Measurements from ENCODE around the gene DERL3.
"Not testable (repeated sequence)": the region's sequence is repeated elsewhere in the genome, so short reads cannot be mapped to it uniquely, and the experiment has no call there.

DERL3 gene

DNA sequence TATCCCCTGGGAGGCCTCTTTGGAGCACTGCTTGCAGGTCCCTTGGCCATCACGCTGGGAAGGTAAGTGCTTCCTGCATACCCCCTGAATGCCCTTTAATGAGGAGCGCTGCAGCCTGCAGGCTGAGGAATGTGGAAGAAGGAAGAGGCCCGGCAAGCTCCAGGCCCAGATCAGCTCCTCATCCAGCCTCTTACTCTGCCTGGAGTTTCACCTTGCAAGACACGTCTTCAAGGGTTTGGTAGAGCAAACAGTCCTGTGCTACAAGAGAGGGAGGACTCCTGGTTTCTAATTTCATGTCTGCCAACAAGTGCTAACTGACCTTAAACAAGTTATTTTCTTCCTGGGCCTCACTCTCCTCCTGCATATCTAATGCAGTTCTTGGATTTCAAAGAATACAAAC, 29.8 kb upstream of the DERL3 start:
- TF ChIP-seq, protein P1, sequence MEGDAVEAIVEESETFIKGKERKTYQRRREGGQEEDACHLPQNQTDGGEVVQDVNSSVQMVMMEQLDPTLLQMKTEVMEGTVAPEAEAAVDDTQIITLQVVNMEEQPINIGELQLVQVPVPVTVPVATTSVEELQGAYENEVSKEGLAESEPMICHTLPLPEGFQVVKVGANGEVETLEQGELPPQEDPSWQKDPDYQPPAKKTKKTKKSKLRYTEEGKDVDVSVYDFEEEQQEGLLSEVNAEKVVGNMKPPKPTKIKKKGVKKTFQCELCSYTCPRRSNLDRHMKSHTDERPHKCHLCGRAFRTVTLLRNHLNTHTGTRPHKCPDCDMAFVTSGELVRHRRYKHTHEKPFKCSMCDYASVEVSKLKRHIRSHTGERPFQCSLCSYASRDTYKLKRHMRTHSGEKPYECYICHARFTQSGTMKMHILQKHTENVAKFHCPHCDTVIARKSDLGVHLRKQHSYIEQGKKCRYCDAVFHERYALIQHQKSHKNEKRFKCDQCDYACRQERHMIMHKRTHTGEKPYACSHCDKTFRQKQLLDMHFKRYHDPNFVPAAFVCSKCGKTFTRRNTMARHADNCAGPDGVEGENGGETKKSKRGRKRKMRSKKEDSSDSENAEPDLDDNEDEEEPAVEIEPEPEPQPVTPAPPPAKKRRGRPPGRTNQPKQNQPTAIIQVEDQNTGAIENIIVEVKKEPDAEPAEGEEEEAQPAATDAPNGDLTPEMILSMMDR (IDR thresholded peaks at IDR 0.05; ENCODE audit: low read depth, low read length), result no peak
- no peak for TF ChIP-seq EZH2phosphoT487 (IDR thresholded peaks at IDR 0.05; ENCODE audit: low read depth)
- H3K9ac ChIP-seq (ENCODE audit: low read length), result no peak overlapping the region
- H3K4me2 ChIP-seq (ENCODE audit: low read length), result no peak overlapping the region
- no peaks in the 10 kb centered on the region for H3K9me3 ChIP-seq (ENCODE audit: insufficient read depth, low read length)
- H3K27me3 ChIP-seq (ENCODE audit: low read depth, low read length), result no peaks in the 10 kb centered on the region
- no peak overlapping the region for H3K4me3 ChIP-seq (ENCODE audit: low read length)
- H3K27ac ChIP-seq (ENCODE audit: low read length), result no peak overlapping the region
- no peak overlapping the region for H2AFZ ChIP-seq (ENCODE audit: low read depth, low read length)
- H3K36me3 ChIP-seq (replicated peaks; ENCODE audit: low read depth, low read length), result no peaks in the 10 kb centered on the region
- no peaks in the 10 kb centered on the region for H3K79me2 ChIP-seq (ENCODE audit: low read length)
- no peaks in the 10 kb centered on the region for H3K4me1 ChIP-seq (ENCODE audit: low read length)
- no peaks in the 10 kb centered on the region for H4K20me1 ChIP-seq (ENCODE audit: insufficient read depth, low read length)

DNA sequence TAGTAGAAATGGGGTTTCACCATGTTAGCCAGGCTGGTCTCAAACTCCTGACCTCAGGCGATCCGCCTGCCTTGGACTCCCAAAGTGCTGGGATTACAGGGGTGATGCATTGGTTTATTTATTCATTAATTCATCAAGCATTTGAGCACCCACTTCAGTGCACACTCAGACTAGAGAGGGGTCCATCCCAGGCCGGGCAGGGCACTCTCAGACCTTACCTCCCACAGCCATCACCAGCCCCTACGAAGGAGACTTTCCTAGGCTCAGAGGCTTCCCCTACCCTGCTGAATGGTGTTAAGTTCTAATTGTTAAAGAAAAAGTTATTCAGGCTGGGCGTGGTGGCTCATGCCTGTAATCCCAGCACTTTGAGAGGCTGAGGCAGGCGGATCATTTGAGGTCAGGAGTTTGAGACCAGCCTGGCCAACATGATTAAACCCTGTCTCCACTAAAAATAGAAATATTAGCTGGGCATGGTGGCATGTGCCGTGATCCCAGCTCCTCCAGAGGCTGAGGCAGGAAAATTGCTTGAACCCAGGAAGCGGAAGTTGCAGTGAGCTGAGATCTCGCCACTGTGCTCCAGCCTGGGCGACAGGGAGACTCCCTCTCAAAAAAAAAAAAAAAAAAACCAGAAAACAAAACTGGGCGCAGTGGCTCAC, 25.8 kb upstream of the DERL3 start:
- not testable (repeated sequence) for H3K9me3 ChIP-seq (ENCODE audit: insufficient read depth, low read length); H3K79me2 ChIP-seq (ENCODE audit: low read length); H4K20me1 ChIP-seq (ENCODE audit: insufficient read depth, low read length); H3K27me3 ChIP-seq (ENCODE audit: low read depth, low read length); H3K4me3 ChIP-seq (ENCODE audit: low read length); H2AFZ ChIP-seq (ENCODE audit: low read depth, low read length); H3K4me2 ChIP-seq (ENCODE audit: low read length); H3K9ac ChIP-seq (ENCODE audit: low read length); H3K27ac ChIP-seq (ENCODE audit: low read length); H3K36me3 ChIP-seq (replicated peaks; ENCODE audit: low read depth, low read length); H3K4me1 ChIP-seq (ENCODE audit: low read length)

DNA sequence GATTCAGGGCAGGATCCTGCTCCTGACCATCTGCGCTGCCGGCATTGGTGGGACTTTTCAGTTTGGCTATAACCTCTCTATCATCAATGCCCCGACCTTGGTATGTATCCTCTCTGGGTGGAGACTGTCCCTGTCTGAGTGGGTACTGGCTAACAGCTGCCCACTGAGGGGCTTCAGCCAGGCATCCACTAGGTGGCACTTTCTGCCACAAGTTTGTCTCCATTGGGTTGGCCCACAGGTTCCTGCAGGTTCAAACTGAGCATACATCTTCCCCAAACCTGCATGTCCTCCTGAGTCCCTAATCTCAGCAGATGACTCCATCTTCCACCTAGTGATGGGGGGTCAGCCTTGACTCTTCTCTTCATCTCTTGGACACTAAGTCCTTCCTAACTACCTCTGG, 23.3 kb upstream of the DERL3 start:
- peaks cover 5% of the 10 kb centered on the region for H3K4me1 ChIP-seq (ENCODE audit: low read length)
- H3K27me3 ChIP-seq (ENCODE audit: low read depth, low read length), result no peaks in the 10 kb centered on the region

DNA sequence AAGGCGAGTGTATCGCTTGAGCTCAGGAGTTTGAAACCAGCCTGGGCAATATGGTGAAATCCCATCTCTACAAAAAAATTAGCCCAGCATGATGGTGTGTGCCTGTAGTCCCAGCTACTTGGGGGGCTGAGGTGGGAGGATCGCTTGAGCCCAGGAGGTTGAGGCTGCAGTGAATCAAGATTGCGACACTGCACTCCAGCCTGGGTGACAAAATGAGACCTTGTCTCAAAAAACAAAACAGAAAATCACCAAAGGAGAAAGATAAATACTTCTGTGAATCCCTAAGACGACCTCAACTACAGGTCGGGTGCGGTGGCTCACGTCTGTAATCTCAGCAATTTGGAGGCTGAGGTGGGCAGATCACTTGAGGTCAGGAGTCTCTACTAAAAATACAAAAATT, 21.4 kb upstream of the DERL3 start:
- H3K27me3 ChIP-seq (ENCODE audit: low read depth, low read length); H3K4me2 ChIP-seq (ENCODE audit: low read length); H3K9ac ChIP-seq (ENCODE audit: low read length); H3K27ac ChIP-seq (ENCODE audit: low read length); H3K4me1 ChIP-seq (ENCODE audit: low read length); H3K79me2 ChIP-seq (ENCODE audit: low read length); H3K4me3 ChIP-seq (ENCODE audit: low read length); H3K9me3 ChIP-seq (ENCODE audit: insufficient read depth, low read length); H3K36me3 ChIP-seq (replicated peaks; ENCODE audit: low read depth, low read length); H4K20me1 ChIP-seq (ENCODE audit: insufficient read depth, low read length); H2AFZ ChIP-seq (ENCODE audit: low read depth, low read length): not testable (repeated sequence)

More for the DNA sequence above, 23.3 kb upstream of the DERL3 start:
- no peak overlapping the region for H3K27ac ChIP-seq (ENCODE audit: low read length)
- H3K9ac ChIP-seq (ENCODE audit: low read length), result no peak overlapping the region
- H2AFZ ChIP-seq (ENCODE audit: low read depth, low read length), result no peak overlapping the region
- no peaks in the 10 kb centered on the region for H3K36me3 ChIP-seq (replicated peaks; ENCODE audit: low read depth, low read length)
- no peaks in the 10 kb centered on the region for H3K9me3 ChIP-seq (ENCODE audit: insufficient read depth, low read length)
- no peaks in the 10 kb centered on the region for H3K79me2 ChIP-seq (ENCODE audit: low read length)
- H4K20me1 ChIP-seq (ENCODE audit: insufficient read depth, low read length), result no peaks in the 10 kb centered on the region
- H3K4me2 ChIP-seq (ENCODE audit: low read length), result no peak overlapping the region
- no peak for TF ChIP-seq EZH2phosphoT487 (IDR thresholded peaks at IDR 0.05; ENCODE audit: low read depth)
- TF ChIP-seq, protein P1 (IDR thresholded peaks at IDR 0.05; ENCODE audit: low read depth, low read length), result peak; percentile 86
- H3K4me3 ChIP-seq (ENCODE audit: low read length), result no peak overlapping the region

DNA sequence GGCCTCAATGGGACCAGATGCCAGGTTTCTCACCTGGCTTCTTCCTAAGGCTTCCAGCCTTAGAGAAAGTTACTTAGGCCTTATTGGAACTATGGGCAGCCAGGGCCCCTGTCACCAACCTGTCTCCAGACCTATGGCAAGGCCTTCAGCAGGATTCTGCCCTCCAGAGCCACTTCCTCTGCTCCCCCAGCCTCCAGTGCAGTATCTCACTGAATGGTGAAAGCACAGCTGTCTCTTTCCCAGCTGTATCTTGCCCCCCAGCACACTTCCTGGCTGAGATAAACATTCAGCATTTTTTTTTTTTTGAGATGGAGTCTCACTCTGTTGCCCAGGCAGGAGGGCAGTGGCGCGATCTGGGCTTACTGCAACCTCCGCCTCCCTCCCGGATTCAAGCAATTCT, 20.4 kb upstream of the DERL3 start:
- Histone ChIP-seq H3K9ac (ENCODE audit: low read length) (no peak overlapping the region; the same call in 1 of the 2 replicates), H3K27me3 (ENCODE audit: low read depth, low read length) (no peaks in the 10 kb centered on the region), H3K36me3 (replicated peaks; ENCODE audit: low read depth, low read length) (no peaks in the 10 kb centered on the region), H2AFZ (ENCODE audit: low read depth, low read length) (no peak overlapping the region), H3K4me3 (ENCODE audit: low read length) (no peak overlapping the region), H3K4me1 (ENCODE audit: low read length) (peaks cover 9% of the 10 kb centered on the region), H3K4me2 (ENCODE audit: low read length) (peak overlapping the region; percentile 89), H3K9me3 (ENCODE audit: insufficient read depth, low read length) (no peaks in the 10 kb centered on the region), H3K27ac (ENCODE audit: low read length) (no peak overlapping the region), H3K79me2 (ENCODE audit: low read length) (no peaks in the 10 kb centered on the region), H4K20me1 (ENCODE audit: insufficient read depth, low read length) (no peaks in the 10 kb centered on the region)
- TF ChIP-seq, protein P1 (IDR thresholded peaks at IDR 0.05; ENCODE audit: low read depth, low read length), result no peak
- no peak for TF ChIP-seq EZH2phosphoT487 (IDR thresholded peaks at IDR 0.05; ENCODE audit: low read depth)
